ENCODE measurements around the gene TMC3. TPM values are rescaled to one million over a fixed set of nuclear protein-coding genes. Genes with fewer than 3 reads are reported as not detected.

Gene TMC3
- total and polyA plus RNA-seq, 9 of the 15 experiments (the other 6 are each of a cell fraction or from before 2014, with no cell fraction given): 0.01 to 0.14 TPM; not detected in 7

GRCh38 chr15:81333363-81333762 is 40.6 kb downstream of the TMC3 start:
- ATAC-seq: no peak
- in situ Hi-C loops (cut with MboI): no loop called here
- H3K9me3 ChIP-seq (replicated peaks; ENCODE audit: control insufficient read depth, insufficient read depth, low read depth, low read length): no peaks in the 10 kb centered on the region
- no peaks in the 10 kb centered on the region for H3K36me3 ChIP-seq (ENCODE audit: control insufficient read depth, insufficient read depth, low read length)
- 35% methylated on average over 3 of the region's 3 CpGs for WGBS (ENCODE audit: insufficient coverage, low coverage, missing lambda C conversion rate)
- H2AFZ ChIP-seq (ENCODE audit: low read depth, low read length): no peak overlapping the region
- no peaks in the 10 kb centered on the region for H3K9me1 ChIP-seq (ENCODE audit: control insufficient read depth, insufficient read depth, low read length)
- H3K27me3 ChIP-seq (ENCODE audit: control insufficient read depth in 2 of 2, insufficient read depth in 2 of 2, low read length in 2 of 2): peaks cover 0 to 12% of the 10 kb centered on the region in 2 experiments; a peak in 1 of 5 replicates
- no peaks in the 10 kb centered on the region for H3K79me2 ChIP-seq (ENCODE audit: control insufficient read depth, insufficient read depth, low read length)
- ChIA-PET POLR2A (no interaction called here), CTCF (ENCODE audit: low intra/inter-chr PET ratio) (interaction anchor here (1.0 to 1.3 kb wide), 2 partner anchors 58 to 225 kb away, joined by 3 to 5 read pairs; no protein-coding TSS in a partner anchor)
- no peaks in the 10 kb centered on the region for H4K20me1 ChIP-seq (replicated peaks; ENCODE audit: control insufficient read depth, insufficient read depth, low read length)
- H3K9ac ChIP-seq (ENCODE audit: insufficient read depth in 1 of 2, low read depth in 2 of 2, low read length in 2 of 2): no peak overlapping the region
- intact Hi-C loops (cut with micrococcal nuclease): no loop called here
- BruUV-seq (replicated peaks): no TSS peak
- H3K27ac ChIP-seq (ENCODE audit: extremely low read depth, low read depth, low read length): no peak overlapping the region
- no peak overlapping the region for H3K4me3 ChIP-seq
- H3K4me1 ChIP-seq (replicated peaks in 1 of 2; ENCODE audit: control insufficient read depth in 2 of 2, insufficient read depth in 2 of 2, low read length in 2 of 2): peaks cover 4 to 9% of the 10 kb centered on the region in 2 experiments; a peak in 2 of 5 replicates
- DNase-seq (ENCODE audit: extremely low read depth in 1 of 4, low spot score in 3 of 4): no peak
- no peak overlapping the region for H3K4me2 ChIP-seq (ENCODE audit: insufficient read depth, low read length)
- no peak for FAIRE-seq
- TF ChIP-seq ZNF695 (CRISPR knock-in tag; IDR thresholded peaks at IDR 0.05) (no peak), ZC3H8 (IDR thresholded peaks at IDR 0.05) (no peak), SREBF2 (CRISPR knock-in tag; IDR thresholded peaks at IDR 0.05) (no peak), ZKSCAN1 (IDR thresholded peaks at IDR 0.05; ENCODE audit: low read depth, low read length) (peak; percentile 89), NR2C1 (IDR thresholded peaks at IDR 0.05) (no peak), NR2C1 (tag; IDR thresholded peaks at IDR 0.05) (no peak), CUX1 (CRISPR knock-in tag; IDR thresholded peaks at IDR 0.05) (no peak)
